ENCODE measurements around the gene ADAM11. TPM values are rescaled to one million over a fixed set of nuclear protein-coding genes. Genes with fewer than 3 reads are reported as not detected.

Gene ADAM11
- total RNA-seq, 2 donors from 2014 or later: 0.41 to 5.7 TPM

GRCh38 chr17:44769230-44769629 lies 10.4 kb downstream of the ADAM11 start:
- TF ChIP-seq CTCF (IDR thresholded peaks at IDR 0.05): no peak
- DNase-seq (ENCODE audit: low spot score) (no peak), ATAC-seq (ENCODE audit: insufficient number of reproducible peaks, low FRiP score, low read depth) (no peak)
- H3K4me1 ChIP-seq (ENCODE audit: control insufficient read depth in 1 of 2, low read depth in 2 of 2): no peaks in the 10 kb centered on the region
- H3K9me3 ChIP-seq: no peaks in the 10 kb centered on the region
- H3K36me3 ChIP-seq: no peaks in the 10 kb centered on the region
- H3K27ac ChIP-seq: no peak overlapping the region
- no peak overlapping the region for H3K4me3 ChIP-seq
- H3K27me3 ChIP-seq (replicated peaks; ENCODE audit: insufficient read depth): no peaks in the 10 kb centered on the region

GRCh38 chr17:44769647-44770084 lies 10.9 kb downstream of the ADAM11 start:
- Histone ChIP-seq H3K9me3 (no peaks in the 10 kb centered on the region), H3K27me3 (replicated peaks; ENCODE audit: insufficient read depth) (no peaks in the 10 kb centered on the region)
- no peak for ATAC-seq (ENCODE audit: insufficient number of reproducible peaks, low FRiP score, low read depth)

GRCh38 chr17:44770166-44770925 lies 11.6 kb downstream of the ADAM11 start:
- Histone ChIP-seq H3K4me3 (no peak overlapping the region), H3K36me3 (no peaks in the 10 kb centered on the region), H3K27me3 (replicated peaks; ENCODE audit: insufficient read depth) (no peaks in the 10 kb centered on the region), H3K9me3 (no peaks in the 10 kb centered on the region), H3K27ac (no peak overlapping the region), H3K4me1 (ENCODE audit: control insufficient read depth in 1 of 2, low read depth in 2 of 2) (peaks cover 0 to 5% of the 10 kb centered on the region in 2 donors)
- ATAC-seq (ENCODE audit: insufficient number of reproducible peaks, low FRiP score, low read depth) (no peak), DNase-seq (ENCODE audit: low spot score) (no peak)
- no peak for TF ChIP-seq CTCF (IDR thresholded peaks at IDR 0.05)

More at GRCh38 chr17:44769647-44770084, 10.9 kb downstream of the ADAM11 start:
- H3K36me3 ChIP-seq: no peaks in the 10 kb centered on the region
- H3K27ac ChIP-seq: no peak overlapping the region
- H3K4me1 ChIP-seq (ENCODE audit: control insufficient read depth in 1 of 2, low read depth in 2 of 2): no peaks in the 10 kb centered on the region
- no peak for TF ChIP-seq CTCF (IDR thresholded peaks at IDR 0.05)
- H3K4me3 ChIP-seq: no peak overlapping the region
- no peak for DNase-seq (ENCODE audit: low spot score)

GRCh38 chr17:44772308-44773045 lies 13.7 kb downstream of the ADAM11 start:
- DNase-seq (ENCODE audit: low spot score) (no peak), ATAC-seq (ENCODE audit: insufficient number of reproducible peaks, low FRiP score, low read depth) (no peak)
- H3K27ac ChIP-seq: no peak overlapping the region
- no peak for TF ChIP-seq CTCF (IDR thresholded peaks at IDR 0.05)
- no peaks in the 10 kb centered on the region for H3K9me3 ChIP-seq
- H3K4me1 ChIP-seq (ENCODE audit: control insufficient read depth in 1 of 2, low read depth in 2 of 2): peaks cover 3 to 14% of the 10 kb centered on the region in 2 donors
- no peaks in the 10 kb centered on the region for H3K27me3 ChIP-seq (replicated peaks; ENCODE audit: insufficient read depth)
- H3K4me3 ChIP-seq: no peak overlapping the region
- H3K36me3 ChIP-seq: no peaks in the 10 kb centered on the region

- no peak overlapping the region for H3K4me3 ChIP-seq
- DNase-seq (ENCODE audit: low spot score) (no peak), ATAC-seq (ENCODE audit: insufficient number of reproducible peaks, low FRiP score, low read depth) (no peak)
- TF ChIP-seq CTCF (IDR thresholded peaks at IDR 0.05): no peak
- no peak overlapping the region for H3K27ac ChIP-seq
- peaks cover 3 to 14% of the 10 kb centered on the region in 2 donors for H3K4me1 ChIP-seq (ENCODE audit: control insufficient read depth in 1 of 2, low read depth in 2 of 2)
- H3K27me3 ChIP-seq (replicated peaks; ENCODE audit: insufficient read depth): no peaks in the 10 kb centered on the region
- H3K9me3 ChIP-seq: no peaks in the 10 kb centered on the region
- H3K36me3 ChIP-seq: no peaks in the 10 kb centered on the region
Observed at GRCh38 chr17:44773140-44773539, 14.4 kb downstream of the ADAM11 start.

All from thoracic aorta (tissue), 2 donors.